ENCODE results near the gene LYL1.
"Not testable (repeated sequence)": the region's sequence is repeated elsewhere in the genome, so short reads cannot be mapped to it uniquely, and the experiment has no call there.

The LYL1 gene

DNA sequence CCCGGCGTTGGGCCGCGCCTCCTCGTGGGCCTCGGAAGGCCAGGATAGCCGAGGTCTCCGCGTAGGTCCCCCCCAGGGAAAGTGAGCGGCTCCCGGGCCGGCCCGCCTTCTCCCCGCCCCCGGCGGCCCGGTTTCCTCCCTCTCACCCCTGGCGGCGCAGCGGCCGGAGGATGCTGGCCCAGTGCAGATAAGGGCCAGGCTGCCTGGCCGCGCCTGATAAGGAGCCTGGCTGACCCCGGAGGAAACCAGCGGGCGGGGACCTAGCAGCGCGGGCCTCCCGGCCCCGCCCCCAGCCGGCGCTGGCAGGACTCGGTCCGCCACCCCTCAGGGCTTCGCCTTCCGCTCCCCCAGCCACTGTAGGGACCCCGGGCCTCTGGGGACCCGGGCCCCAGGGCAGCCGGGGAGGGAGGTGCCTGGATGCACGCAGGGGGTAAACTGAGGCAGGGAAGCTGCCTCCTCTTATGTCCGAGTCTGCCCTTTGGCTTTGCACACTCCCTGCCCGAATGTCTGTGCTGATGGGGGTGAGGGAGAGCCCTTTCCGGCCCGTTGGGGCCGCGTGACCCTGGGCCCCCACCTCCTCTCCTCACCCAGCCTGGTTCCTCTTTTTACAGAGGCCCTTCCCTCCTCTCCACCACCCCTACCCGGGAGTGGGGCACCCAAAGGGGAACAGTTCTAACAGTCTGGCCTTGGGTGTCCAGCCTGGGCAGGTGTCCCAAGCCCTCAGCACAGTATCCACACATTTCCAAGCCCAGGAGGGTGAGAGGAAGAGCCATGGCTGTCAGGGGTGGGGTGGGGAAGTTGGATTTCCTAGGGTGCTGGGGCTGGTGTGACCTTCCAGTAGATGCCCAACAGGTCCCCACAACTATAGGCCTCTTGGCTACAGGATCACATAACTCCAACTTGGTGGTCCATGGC is at the start of gene LYL1:
Gene LYL1 (minus strand): TSS at position 193 of the 915 bp plus-strand sequence. CDS start 1,687 bp downstream, outside the sequence.
- FAIRE-seq: no peak

DNA sequence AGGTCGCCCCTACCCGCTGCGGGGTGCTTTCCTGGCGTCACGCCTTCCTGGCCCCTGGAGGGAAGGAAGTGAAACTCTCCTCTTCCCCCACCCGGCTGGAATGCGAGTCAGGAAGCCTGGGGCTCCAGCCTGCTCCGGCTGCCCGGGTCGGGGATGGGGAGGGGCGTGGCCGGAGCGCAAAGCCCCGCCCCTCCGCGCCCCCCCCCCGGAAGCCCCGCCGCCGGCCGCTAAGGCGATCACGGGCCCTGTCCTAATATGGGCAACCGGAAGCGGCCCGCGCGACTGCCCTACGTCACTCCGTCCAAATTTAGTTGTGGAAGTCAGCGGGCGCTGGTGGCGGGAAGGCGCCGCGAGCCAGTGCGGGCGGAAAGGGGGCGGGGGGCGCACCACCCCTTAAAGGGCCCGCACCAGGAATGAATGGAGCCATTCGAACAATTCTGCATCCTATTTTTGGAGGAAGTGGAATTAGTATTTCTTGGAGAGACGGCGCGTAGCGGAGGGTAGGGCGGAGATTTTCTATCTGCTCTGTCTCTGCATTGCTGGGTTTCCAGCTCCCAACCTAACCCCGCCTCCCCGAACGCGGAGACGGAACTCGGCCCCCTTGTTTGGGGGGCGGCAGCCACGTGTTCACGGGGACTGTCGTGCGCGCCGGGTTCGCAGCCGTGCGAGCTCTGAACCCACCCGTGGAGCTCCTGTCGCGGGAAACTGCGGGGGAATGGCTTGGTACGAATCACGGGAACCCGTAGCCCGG is 49.1 kb upstream of the LYL1 start:
- FAIRE-seq: peak; percentile 77

- no peak for FAIRE-seq
Measured at GRCh38 chr19:13150931-13151604, 48.4 kb upstream of the LYL1 start.

GRCh38 chr19:13150187-13150930 is 47.7 kb upstream of the LYL1 start, which contains the start of the genes IER2 and STX10:
Gene IER2 (plus strand): TSS chr19:13150411. CDS start chr19:13153187, 2,776 bp downstream.
Gene STX10 (minus strand): TSS chr19:13150375. CDS start chr19:13150173, 202 bp downstream.
- peak; percentile 81 for FAIRE-seq

DNA sequence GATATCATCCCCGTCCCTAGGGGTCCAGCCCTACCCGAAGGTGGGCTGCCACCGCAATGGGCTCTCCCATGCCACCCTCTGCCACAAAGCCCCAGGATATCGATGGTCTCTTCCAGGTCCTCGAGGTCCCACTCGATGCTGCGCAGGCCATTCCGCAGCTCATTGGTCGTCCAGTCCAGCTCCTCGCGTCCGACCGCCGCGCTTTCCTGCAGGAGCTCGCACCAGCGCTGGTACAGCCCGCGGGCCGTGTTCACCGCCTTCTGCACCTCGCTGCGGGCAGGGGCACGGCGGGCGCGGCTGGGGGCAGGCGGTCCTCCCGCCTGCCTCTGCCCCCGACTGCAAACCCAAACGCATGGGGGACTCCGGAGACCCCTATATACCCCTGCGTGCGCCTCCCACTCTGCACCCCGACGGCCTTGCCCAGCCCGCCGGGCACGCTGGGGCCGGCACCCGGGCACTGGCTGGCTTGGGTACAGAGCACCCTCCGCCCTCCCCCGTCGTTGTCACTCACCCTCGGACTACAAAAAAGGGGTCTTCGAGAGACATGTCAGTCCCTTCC is 47.0 kb upstream of the LYL1 start:
- no peak for FAIRE-seq

DNA sequence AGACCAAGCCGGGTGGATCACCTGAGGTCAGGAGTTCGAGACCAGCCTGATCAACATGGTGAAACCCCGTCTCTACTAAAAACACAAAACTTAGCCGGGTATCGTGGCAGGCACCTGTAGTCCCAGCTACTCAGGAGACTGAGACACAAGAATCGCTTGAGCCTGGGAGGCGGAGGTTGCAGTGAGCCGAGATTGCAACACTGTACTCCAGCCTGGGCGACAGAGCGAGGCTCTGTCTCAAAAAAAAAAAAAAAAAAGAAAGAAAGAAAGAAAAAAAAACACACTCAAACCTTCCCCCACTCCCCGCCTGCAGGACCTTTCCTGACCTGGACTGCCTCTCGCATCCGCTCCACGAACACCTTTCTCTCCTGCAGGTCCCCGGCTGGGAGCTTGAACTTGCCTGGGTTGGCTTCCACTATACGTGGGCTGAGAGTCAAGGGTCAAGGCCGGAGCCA is 46.5 kb upstream of the LYL1 start:
- not testable (repeated sequence) for FAIRE-seq

DNA sequence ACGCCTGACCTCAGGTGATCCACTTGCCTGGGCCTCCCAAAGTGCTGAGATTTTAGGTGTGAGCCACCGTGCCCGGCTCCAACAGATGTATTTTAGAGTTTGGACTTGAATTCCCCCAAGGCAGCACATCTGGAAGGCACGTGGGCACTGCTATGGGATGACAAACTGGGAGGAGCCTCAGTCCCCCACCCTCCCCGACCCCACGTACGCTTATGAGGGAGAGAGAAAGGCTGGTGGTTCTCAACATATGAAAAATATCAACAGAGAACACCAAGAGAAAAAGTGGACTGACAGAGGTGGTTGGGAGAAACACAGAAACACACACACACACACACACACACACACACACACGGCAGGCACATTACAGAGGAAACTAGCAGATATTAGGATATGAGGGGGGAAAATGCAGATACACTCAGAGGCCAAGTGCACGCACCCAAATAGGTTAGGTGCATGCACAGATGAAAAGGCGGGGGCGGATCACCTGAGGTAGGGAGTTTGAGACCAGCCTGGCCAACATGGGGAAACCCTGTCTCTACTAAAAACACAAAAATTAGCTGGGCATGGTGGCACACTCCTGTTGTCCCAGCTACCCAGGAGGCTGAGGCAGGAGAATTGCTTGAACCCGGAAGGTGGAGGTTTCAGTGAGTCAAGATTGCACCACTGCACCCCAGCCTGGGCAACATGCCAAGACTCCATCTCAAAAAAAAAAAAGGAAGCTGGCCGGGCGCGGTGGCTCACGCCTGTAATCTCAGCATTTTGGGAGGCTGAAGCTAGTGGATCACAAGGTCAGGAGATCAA is 44.3 kb upstream of the LYL1 start:
- no peak for FAIRE-seq

DNA sequence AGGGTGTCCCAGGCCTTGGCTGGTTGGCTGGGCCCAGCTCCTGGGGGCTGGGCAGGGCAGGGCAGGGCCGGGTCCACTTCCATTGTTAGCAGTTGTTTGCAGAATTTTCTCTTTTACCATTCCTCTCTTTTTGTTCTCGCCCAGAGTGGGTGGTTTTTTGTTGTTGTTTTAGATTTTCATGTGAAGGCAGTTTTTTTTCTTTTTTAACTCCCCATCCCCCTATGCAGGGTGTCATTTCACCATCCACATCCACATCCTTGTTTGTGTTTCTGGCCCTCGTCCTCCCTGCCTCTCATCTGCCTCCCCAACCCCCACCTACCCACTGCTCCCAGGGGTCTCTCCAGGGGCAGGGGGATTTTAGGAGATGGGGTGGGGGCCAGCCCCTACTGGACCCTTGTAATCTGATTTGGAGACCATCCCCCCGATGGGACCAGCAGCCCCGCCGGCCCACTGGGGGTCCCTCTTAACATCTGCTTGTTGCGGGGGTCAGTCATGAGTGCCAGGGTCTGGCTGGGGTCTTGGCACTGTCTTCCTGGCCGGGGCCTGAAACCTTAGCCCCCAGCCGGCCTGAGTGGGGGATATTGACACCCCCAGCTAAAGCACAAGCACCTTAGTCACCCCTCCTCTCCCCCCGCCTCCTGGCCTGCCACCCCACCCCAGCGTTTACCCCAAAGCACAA is 37.1 kb upstream of the LYL1 start:
- FAIRE-seq: no peak

DNA sequence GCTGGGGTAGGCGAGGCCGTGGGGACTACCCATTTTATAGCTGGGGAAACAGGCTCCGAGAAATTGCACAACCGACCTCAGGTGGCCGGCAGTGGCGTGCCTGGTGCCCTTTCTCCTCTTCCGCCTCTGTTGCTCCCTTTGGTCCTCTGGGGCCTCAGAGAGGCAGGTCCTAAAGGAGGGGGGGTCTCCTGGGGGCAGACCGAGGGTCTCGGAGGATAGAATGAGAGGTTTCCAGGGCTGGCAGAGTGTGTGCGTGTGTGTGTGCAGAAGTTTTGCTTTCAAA is 36.2 kb upstream of the LYL1 start:
- no peak for FAIRE-seq

DNA sequence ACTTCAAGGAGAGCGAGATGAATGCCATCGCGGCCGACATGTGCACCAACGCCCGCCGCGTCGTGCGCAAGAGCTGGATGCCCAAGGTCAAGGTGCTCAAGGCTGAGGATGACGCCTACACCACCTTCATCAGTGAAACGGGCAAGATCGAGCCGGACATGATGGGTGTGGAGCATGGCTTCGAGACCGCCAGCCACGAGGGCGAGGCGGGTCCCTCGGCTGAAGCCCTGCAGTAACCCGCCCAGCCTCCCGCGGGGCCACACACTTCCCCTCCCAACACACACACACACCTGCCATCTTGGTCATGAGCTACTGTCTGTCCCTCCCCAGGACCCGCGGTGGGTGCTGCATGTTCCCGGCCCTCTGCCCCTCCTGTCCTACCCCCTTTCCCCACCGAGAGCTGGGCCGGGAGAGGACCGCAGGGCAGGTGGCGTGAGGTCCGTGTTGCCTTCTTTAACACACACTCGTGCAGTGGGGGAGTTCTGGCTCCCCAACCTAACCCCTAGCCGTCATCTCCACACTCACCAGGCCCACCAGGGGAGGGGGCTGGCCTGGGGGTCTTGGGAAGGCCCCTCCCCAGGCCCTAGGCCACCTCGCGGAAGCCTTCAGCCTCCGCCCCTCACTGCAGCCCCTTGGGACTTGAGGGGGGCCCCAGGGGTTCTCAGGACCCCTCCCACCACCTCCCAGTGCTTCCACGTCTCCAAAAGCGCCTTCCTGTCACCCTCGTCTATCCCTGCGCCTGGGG is 35.7 kb upstream of the LYL1 start:
- FAIRE-seq: no peak

DNA sequence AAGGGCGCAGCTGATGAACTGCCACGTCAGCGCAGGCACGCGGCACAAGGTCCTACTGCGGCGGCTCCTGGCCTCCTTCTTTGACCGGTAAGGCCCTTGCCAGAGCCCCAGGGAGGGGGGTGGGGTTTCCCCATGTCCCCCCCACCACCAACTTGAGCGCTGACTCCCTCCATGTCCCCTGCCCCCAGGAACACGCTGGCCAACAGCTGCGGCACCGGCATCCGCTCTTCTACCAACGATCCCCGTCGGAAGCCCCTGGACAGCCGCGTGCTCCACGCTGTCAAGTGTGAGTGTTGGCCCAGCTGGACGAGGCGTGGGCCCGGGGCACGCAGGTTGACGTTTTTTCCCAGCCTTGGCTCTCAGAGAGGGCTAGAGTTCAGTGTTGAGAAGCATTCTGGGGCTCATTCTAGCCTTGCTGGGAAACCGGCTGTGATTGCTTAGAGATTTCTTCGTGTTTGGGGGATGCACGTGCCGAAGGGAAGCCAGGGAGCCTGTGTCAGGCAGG is 34.7 kb upstream of the LYL1 start:
- FAIRE-seq: no peak

- no peak for FAIRE-seq
Measured at GRCh38 chr19:13135068-13136062, 32.7 kb upstream of the LYL1 start.

- FAIRE-seq: no peak
Measured at GRCh38 chr19:13134626-13135025, 32.0 kb upstream of the LYL1 start.

GRCh38 chr19:13133241-13133870 is 30.7 kb upstream of the LYL1 start:
- FAIRE-seq: no peak

- no peak for FAIRE-seq
Measured at GRCh38 chr19:13132471-13133180, 30.0 kb upstream of the LYL1 start.

- FAIRE-seq: no peak
Measured at GRCh38 chr19:13130886-13131490, 28.3 kb upstream of the LYL1 start.

DNA sequence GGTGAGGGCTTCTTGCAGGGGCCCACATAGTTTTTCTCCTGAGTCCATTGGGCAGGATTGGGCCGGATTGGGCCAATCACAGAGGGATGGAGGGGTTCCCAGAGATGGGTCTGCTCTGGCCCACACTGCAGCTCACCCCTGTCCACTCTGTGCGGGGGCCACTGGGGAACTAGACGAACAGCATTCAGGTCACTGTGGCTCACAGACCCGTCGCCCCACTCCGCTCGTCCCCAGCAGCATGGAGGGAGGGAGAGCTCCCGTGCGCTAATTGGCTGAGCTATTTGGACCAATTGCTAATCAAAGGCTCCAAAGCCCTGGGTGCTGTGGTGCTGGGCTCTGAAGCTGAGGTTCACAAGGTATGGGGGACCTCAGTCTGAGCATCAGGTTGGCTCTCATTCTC is 26.7 kb upstream of the LYL1 start:
- no peak for FAIRE-seq
